A549 treated with Hydrocortisone at 1 μM for 4 hours (cell line): ENCODE results near the gene SLC39A1. TPM values are rescaled to one million over a fixed set of nuclear protein-coding genes. Genes with fewer than 3 reads are reported as not detected.

Experiments used
- total RNA-seq: library from RNA; stranded (reverse); fragments of 200-300 nt; extraction: Qiagen RNA extraction; gene quantifications from 5 replicates; pipeline ENCODE4 v1.2.3, GENCODE V29; 2022

SLC39A1 gene
- 160 to 170 TPM (median 162 TPM) in 5 replicates for total RNA-seq

GRCh38 chr1:153963030-153963849 is at the start of gene SLC39A1:
SLC39A1 (minus strand) TSS chr1:153963537; CDS start chr1:153962715, 822 bp downstream.

DNA sequence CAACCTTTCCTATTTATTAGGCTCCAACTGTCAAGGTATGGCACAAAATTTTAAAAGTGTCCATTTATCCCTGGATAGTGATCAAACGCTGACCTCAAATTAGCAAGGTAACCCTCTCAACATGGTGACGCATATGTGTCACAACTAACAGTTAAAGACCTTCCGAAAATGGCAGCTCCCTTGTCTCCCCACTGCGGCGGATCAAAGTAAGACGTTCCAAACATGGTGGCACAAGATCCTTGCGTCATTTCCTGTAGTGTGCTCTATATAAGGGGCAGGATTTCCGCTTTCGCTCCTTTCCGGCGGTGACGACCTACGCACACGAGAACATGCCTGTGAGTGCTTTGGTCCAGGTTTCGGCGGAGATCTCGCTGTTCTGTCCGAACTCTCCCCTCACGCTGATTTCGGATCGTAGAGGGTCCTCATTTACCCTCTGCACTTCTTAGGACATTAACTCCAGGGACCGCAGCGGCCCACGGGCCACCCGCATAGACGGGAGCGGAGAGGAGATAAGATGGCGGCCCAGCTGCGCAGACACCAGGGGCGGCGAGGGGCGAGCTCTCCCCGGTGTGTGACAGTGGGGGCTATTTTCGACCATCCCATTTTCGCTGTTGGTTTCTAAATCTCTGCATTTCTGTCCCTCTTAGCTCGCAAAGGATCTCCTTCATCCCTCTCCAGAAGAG is 27.3 kb upstream of the SLC39A1 start, which contains the start of gene RPS27:
Gene RPS27 (plus strand): TSS at position 295 of the 683 bp plus-strand sequence. CDS start 35 bp downstream, at position 330.

GRCh38 chr1:153985941-153986761 is 22.8 kb upstream of the SLC39A1 start, which contains the start of gene RAB13:
RAB13 (minus strand) TSS chr1:153986339; CDS start chr1:153986236, 103 bp downstream.

GRCh38 chr1:153977250-153978240 is 14.2 kb upstream of the SLC39A1 start, which contains the start of gene JTB:
JTB (minus strand) TSS chr1:153977674; CDS start chr1:153977252, 422 bp downstream.

DNA sequence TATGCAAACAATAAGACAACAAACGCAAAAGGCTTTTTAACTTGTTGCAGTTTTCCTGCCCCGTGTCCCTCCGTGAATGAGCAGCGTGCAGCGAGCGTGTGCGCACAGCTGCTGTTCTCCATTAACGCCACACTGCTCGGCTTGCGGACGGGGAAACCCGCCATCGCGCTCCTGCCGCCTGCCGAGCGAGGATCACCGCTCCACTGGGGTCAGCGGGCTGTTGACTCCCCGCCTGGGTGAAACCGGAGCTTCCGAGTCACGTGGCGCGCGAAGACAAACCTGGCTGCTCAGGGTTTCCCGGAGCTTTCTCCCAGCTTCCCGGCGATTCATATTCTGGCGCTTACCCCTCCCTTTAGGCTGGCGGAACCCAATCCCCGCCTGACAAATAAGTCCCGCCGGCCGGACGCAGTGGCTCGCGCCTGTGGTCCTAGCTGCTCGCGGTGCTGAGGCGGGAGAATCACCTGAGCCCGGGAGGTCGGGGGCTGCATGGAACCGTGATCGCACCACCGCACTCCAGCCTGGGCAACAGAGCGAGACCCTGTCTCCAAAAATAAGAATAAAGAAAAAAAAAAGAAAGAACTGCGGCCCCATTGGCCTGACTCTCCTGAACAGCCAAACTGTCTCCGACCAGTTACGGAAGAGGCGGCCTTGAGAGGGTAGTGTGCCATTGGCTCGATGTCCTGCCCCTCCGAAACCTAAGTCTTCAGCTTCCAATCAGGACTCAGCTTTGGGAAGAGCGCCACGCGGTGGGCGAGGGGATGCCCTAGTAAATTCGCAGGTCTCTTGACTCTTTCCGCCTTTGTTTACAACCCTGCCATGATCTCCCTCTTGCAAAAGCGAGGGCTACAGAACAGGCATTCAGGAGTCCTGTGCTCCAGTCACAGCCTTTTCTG is 4.0 kb upstream of the SLC39A1 start, which contains the start of gene CREB3L4:
Gene CREB3L4 (plus strand): TSS at position 796 of the 893 bp plus-strand sequence. CDS start 624 bp downstream, outside the sequence.

GRCh38 chr1:153958111-153958960 is 5.0 kb downstream of the SLC39A1 start, which contains the start of gene CRTC2:
CRTC2 (minus strand) TSS chr1:153958612; CDS start chr1:153958497, 115 bp downstream.

DNA sequence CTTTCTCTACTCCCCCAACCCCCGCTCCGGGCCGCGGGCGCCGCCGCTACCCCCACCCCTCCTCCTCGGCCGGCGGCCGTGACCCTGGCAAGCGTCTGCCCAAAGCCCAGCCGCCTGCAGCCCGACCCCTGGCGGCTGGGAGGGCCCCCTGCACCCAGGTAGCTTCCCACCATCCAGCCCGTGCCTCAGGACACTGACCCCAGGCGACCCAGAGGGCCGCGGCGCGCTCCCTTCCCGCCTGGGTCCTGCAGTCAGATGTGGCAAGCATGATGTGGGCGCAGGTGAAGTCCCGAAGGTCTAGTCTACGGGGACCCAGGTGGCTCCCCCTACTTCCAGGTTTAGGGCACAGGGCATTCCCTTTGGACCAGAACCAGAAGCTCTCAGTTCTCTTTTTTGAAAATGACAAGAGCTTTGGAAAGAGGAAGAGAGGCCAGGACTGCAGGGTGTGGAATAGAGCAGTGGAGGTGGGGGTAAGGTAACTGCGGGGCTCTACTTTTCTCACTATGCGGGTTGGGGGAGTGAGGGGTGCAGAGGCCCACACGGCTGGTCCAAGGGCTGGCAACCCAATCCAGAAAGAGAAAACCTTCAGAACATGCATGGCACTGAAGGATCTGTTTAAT is 16.6 kb downstream of the SLC39A1 start, which contains the start of gene DENND4B:
Gene DENND4B (minus strand): TSS at position 97 of the 620 bp plus-strand sequence. CDS start 2,344 bp downstream, outside the sequence.

DNA sequence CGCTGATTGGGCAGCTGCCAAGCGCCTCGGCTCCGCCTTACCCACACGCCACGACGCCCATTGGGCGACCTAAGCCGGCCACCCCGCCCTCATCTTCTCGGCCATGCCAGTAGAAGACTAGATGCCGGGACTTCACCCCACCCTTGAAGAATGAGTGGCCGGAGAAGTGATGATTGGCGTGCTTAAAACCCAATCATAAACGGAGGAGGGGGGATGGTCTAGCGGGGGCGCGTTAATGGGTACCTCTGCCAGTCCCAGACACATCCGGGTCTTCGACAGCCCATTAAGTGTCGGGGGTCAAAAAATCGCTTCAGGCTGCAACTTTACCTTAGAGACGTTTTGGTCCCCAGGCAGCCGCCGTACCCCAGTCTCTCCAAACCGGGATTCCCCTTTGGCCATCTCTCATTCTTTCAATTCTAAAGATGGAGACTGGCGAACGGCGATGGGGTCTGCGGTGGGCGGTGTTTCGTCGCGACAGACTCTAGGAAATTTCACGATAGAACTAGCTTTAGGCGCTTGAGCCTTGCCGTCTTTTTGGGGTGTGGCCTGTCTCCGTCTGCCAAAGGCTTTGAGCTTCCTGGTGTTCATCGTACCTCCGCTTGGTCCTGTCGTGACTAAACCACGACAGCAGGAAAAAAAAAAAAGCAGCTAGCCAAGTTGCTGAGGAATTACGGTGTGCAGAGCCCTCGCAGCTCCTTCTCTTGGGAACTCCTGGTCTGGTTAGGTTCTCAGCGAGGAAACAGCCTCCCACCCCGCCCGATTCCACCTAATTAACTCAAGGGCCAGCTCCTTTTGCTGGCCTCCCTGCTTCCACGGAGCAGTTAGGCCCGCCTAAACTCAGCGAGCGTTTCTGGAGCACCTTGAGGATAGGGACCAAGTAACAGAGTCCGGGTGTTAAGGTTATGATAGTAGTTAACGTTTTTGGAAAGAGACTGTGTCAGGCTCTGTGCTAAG is 40.1 kb downstream of the SLC39A1 start, which contains the start of gene GATAD2B:
Gene GATAD2B (minus strand): TSS at position 1 of the 954 bp plus-strand sequence. CDS start 94,625 bp downstream, outside the sequence.

Other genes with a start within 250 kb of the SLC39A1 start
- 18.7 to 21.0 TPM (median 20.5 TPM) in 5 replicates for gene INTS3, start 235.5 kb downstream of the SLC39A1 start, total RNA-seq
- gene SLC27A3, start 188.1 kb downstream of the SLC39A1 start, total RNA-seq = 0.84 to 1.8 TPM (median 1.0 TPM) in 5 replicates
- 7.9 to 11.3 TPM (median 9.1 TPM) in 5 replicates for gene GATAD2B, start 40.6 kb downstream of the SLC39A1 start, total RNA-seq
- 28.7 to 34.7 TPM (median 32.6 TPM) in 5 replicates for gene DENND4B, start 16.8 kb downstream of the SLC39A1 start, total RNA-seq
- 35.0 to 40.6 TPM (median 35.8 TPM) in 5 replicates for gene CRTC2, start 4.9 kb downstream of the SLC39A1 start, total RNA-seq
- 7.8 to 10.5 TPM (median 9.3 TPM) in 5 replicates for gene CREB3L4, start 4.4 kb upstream of the SLC39A1 start, total RNA-seq
- gene JTB, start 14.1 kb upstream of the SLC39A1 start, total RNA-seq = 105 to 161 TPM (median 144 TPM) in 5 replicates
- gene RAB13, start 22.8 kb upstream of the SLC39A1 start, total RNA-seq = 126 to 154 TPM (median 129 TPM) in 5 replicates
- 4,245 to 5,781 TPM (median 4,379 TPM) in 5 replicates for gene RPS27, start 27.2 kb upstream of the SLC39A1 start, total RNA-seq
- not detected in 5 replicates for gene NUP210L, start 191.5 kb upstream of the SLC39A1 start, total RNA-seq
- gene TPM3, start 228.6 kb upstream of the SLC39A1 start, total RNA-seq = 457 to 643 TPM (median 490 TPM) in 5 replicates
- gene CFAP141, start 242.8 kb upstream of the SLC39A1 start, total RNA-seq = 0.40 TPM in 1 of 5 replicates, not detected in the others